ENCODE measurements around the gene CEP44.

CEP44 gene

DNA sequence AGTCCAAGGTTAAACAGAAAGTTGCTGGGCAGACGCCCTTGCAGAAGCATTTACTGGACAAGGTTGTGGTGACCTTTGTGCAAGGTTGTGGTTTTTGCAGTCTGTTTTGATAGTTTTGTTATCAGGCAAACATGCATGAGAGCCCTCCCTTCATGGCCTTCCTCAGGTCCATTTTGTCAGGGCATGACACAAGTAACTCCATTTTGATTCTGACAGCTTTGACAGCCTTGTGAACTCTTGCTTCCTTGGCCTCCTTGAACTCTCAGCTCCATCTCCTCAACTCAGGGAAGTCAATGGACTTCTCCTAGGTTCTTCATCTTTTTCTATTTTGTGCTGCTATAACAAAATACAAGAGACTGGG, 97.7 kb downstream of the CEP44 start:
- Histone ChIP-seq H3K4me1 (ENCODE audit: insufficient read depth, poor library complexity, severe bottlenecking) (no peaks in the 10 kb centered on the region), H3K4me3 (ENCODE audit: severe bottlenecking) (no peak overlapping the region), H3K36me3 (ENCODE audit: low read depth) (no peaks in the 10 kb centered on the region), H3K9me3 (ENCODE audit: severe bottlenecking) (no peaks in the 10 kb centered on the region), H3K27me3 (ENCODE audit: insufficient read depth, poor library complexity, severe bottlenecking) (no peaks in the 10 kb centered on the region), H3K27ac (ENCODE audit: poor library complexity, severe bottlenecking) (no peak overlapping the region)
- TF ChIP-seq, protein P1, sequence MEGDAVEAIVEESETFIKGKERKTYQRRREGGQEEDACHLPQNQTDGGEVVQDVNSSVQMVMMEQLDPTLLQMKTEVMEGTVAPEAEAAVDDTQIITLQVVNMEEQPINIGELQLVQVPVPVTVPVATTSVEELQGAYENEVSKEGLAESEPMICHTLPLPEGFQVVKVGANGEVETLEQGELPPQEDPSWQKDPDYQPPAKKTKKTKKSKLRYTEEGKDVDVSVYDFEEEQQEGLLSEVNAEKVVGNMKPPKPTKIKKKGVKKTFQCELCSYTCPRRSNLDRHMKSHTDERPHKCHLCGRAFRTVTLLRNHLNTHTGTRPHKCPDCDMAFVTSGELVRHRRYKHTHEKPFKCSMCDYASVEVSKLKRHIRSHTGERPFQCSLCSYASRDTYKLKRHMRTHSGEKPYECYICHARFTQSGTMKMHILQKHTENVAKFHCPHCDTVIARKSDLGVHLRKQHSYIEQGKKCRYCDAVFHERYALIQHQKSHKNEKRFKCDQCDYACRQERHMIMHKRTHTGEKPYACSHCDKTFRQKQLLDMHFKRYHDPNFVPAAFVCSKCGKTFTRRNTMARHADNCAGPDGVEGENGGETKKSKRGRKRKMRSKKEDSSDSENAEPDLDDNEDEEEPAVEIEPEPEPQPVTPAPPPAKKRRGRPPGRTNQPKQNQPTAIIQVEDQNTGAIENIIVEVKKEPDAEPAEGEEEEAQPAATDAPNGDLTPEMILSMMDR (IDR thresholded peaks at IDR 0.05; ENCODE audit: poor library complexity, severe bottlenecking), result no peak
- ATAC-seq (ENCODE audit: low read depth), result no peak
- DNase-seq (ENCODE audit: low spot score), result no peak

All from RWPE2 (cell line).